Adrenal gland (tissue), 12 donors: ENCODE results near the gene NIM1K. TPM values are rescaled to one million over a fixed set of nuclear protein-coding genes. Genes with fewer than 3 reads are reported as not detected.

Source experiments
- DNase-seq, 7 donors: peaks; one replicate each; pipeline ENCODE4 v3.0.0-alpha.2; 2019 to 2020
- H3K27ac ChIP-seq, 5 donors: fragments of 200-600 bp; sonication (generic) in 4 of 5; 1 replicate in 3 of 5; 2 replicates in 2 of 5; pipeline versions ENCODE4 v1.5.1 to v1.8.0; 2016 to 2020; ENCODE audit warnings: mild to moderate bottlenecking in 1 of 5
- H3K27me3 ChIP-seq: fragments of 200-600 bp; 2 replicates; pipeline ENCODE4 v1.8.0; 2021
- H3K36me3 ChIP-seq, 2 donors: fragments of 200-600 bp; replicated peaks in 1 of 2; 1 replicate in 1 of 2; 2 replicates in 1 of 2; pipeline versions ENCODE4 v1.5.1 to v1.8.0; 2018 to 2022
- H3K4me1 ChIP-seq, 2 donors: fragments of 200-600 bp; replicated peaks in 1 of 2; 1 replicate in 1 of 2; 2 replicates in 1 of 2; pipeline versions ENCODE4 v1.5.1 to v1.8.0; 2018 to 2021
- H3K4me3 ChIP-seq, 4 donors: fragments of 200-600 bp; sonication (generic) in 3 of 4; one replicate each; pipeline ENCODE4 v1.5.1; 2016 to 2018
- H3K9me3 ChIP-seq, 3 donors: fragments of 200-600 bp; sonication (generic) in 1 of 3; replicated peaks in 1 of 3; 1 replicate in 2 of 3; 2 replicates in 1 of 3; pipeline versions ENCODE4 v1.5.1 to v1.8.0; 2016 to 2021
- CTCF ChIP-seq, 6 experiments: fragments of 450-650 bp in 4 of 6; fragments of 200-600 bp in 2 of 6; sonication (generic) in 1 of 6; IDR thresholded peaks; 1 replicate in 5 of 6; 2 replicates in 1 of 6; pipeline versions ENCODE4 v1.5.1 to v1.8.0; 2016 to 2021; ENCODE audit warnings: antibody characterized with exemption in 6 of 6, mild to moderate bottlenecking in 2 of 6, moderate library complexity in 1 of 6
- POLR2A ChIP-seq, 2 donors: fragments of 450-650 bp; IDR thresholded peaks; one replicate each; pipeline ENCODE4 v1.6.1; 2017; ENCODE audit warnings: antibody characterized with exemption in 2 of 2, mild to moderate bottlenecking in 2 of 2, moderate library complexity in 1 of 2
- WGBS, 4 donors: extraction: QIAGEN DNeasy Blood & Tissue Kit in 2 of 4; methylation state at CpG; one replicate each; pipeline versions ENCODE4 v1.1.5 to v1.1.7; 2013 to 2017; 5-methylcytosine and 5-hydroxymethylcytosine counted together
- intact Hi-C, 2 donors: fragments of 100-400 bp; cut with DNase I; formaldehyde crosslinking; loops; one replicate each; pipeline versions ENCODE4 v1.14.1 to v1.15.0; 2022 to 2023
- polyA plus RNA-seq, 3 donors: library from polyadenylated mRNA; stranded (reverse); fragments of 200-250 nt in 2 of 3; fragments of 350-450 nt in 1 of 3; fragmentation: Illumina TruSeq in 1 of 3; extraction: RNeasy Lipid Tissue Mini Kit (QIAGEN cat#74804) in 1 of 3; gene quantifications; one replicate each; pipeline ENCODE4 v1.2.3, GENCODE V29; 2013 to 2014
- total RNA-seq, 9 donors: library from RNA; depleted of rRNA in 4 of 9; stranded (reverse); fragments of >200 nt in 4 of 9; fragments of 120-200 nt in 1 of 9; fragmentation: NEBNext Ultra II Directional in 1 of 9; extraction: Animal tissue kit (Norgen Biotek cat#: 25700) in 1 of 9; gene quantifications; one replicate each; pipeline versions ENCODE4 v1.1.0 to v1.2.4, GENCODE V29; 2013 to 2023
- donor health status: healthy with polysubstance abuse.
- donor health status: Bipolar disorder and iron deficiency.
- donor health status: DM: yes; HTN: yes; CAD: no.
- donor health status: DM: no; HTN: no; CAD: no.
- donor health status: DM: no; HTN: no; CAD: no.
- donor health status: DM: yes; HTN: yes; CAD: no.

The NIM1K gene
- total and polyA plus RNA-seq, 12 donors = 0.18 to 3.9 (median 1.1) TPM

- TF ChIP-seq POLR2A (IDR thresholded peaks at IDR 0.05) (no peak), CTCF (IDR thresholded peaks at IDR 0.05) (no peak)
- Histone ChIP-seq H3K27ac (no peak overlapping the region), H3K36me3 (no peaks in the 10 kb centered on the region), H3K27me3 (no peaks in the 10 kb centered on the region), H3K4me3 (no peak overlapping the region), H3K9me3 (no peaks in the 10 kb centered on the region), H3K4me1 (no peaks in the 10 kb centered on the region)
- WGBS, 4 donors = 74 to 83% (median 76%) methylated on average over 5 of the region's 5 CpGs
- DNase-seq = no peak
- intact Hi-C loops = no loop called here
Measured at GRCh38 chr5:43202380-43202779, 10.4 kb downstream of the NIM1K start.

- H3K4me3 ChIP-seq = no peak overlapping the region
- 75 to 83% (median 79%) methylated on average over 5 of the region's 5 CpGs for WGBS, 4 donors
- TF ChIP-seq CTCF (IDR thresholded peaks at IDR 0.05) = no peak
- TF ChIP-seq POLR2A (IDR thresholded peaks at IDR 0.05) = no peak
- no peaks in the 10 kb centered on the region for H3K4me1 ChIP-seq
- intact Hi-C loops = no loop called here
- H3K27me3 ChIP-seq = no peaks in the 10 kb centered on the region
- H3K36me3 ChIP-seq = no peaks in the 10 kb centered on the region
- DNase-seq = peak in 1 of 7 donors; percentile 17
- H3K27ac ChIP-seq = no peak overlapping the region
- no peaks in the 10 kb centered on the region for H3K9me3 ChIP-seq
Measured at GRCh38 chr5:43203373-43203772, 11.3 kb downstream of the NIM1K start.

- TF ChIP-seq POLR2A (IDR thresholded peaks at IDR 0.05) = no peak
- TF ChIP-seq CTCF (IDR thresholded peaks at IDR 0.05) = no peak
- no peak for DNase-seq
- H3K27me3 ChIP-seq = no peaks in the 10 kb centered on the region
- intact Hi-C loops = no loop called here
- H3K4me3 ChIP-seq = no peak overlapping the region
- H3K4me1 ChIP-seq = no peaks in the 10 kb centered on the region
- 79 to 95% (median 85%) methylated on average over 2 of the region's 2 CpGs for WGBS, 4 donors
- no peaks in the 10 kb centered on the region for H3K9me3 ChIP-seq
- H3K36me3 ChIP-seq = no peaks in the 10 kb centered on the region
- no peak overlapping the region for H3K27ac ChIP-seq
Measured at GRCh38 chr5:43204958-43205357, 12.9 kb downstream of the NIM1K start.

GRCh38 chr5:43207601-43208000 lies 15.6 kb downstream of the NIM1K start:
- no peak for TF ChIP-seq CTCF (IDR thresholded peaks at IDR 0.05)
- TF ChIP-seq POLR2A (IDR thresholded peaks at IDR 0.05) = no peak
- no peaks in the 10 kb centered on the region for H3K36me3 ChIP-seq
- H3K27me3 ChIP-seq = no peaks in the 10 kb centered on the region
- H3K4me3 ChIP-seq = no peak overlapping the region
- 72 to 87% (median 79%) methylated on average over 4 of the region's 4 CpGs for WGBS, 4 donors
- H3K27ac ChIP-seq = no peak overlapping the region
- intact Hi-C loops = no loop called here
- no peaks in the 10 kb centered on the region for H3K4me1 ChIP-seq
- no peaks in the 10 kb centered on the region for H3K9me3 ChIP-seq
- no peak for DNase-seq
